K562 (cell line): Measurements from ENCODE around the gene TENM4. TPM values are rescaled to one million over a fixed set of nuclear protein-coding genes. Genes with fewer than 3 reads are reported as not detected.

Source experiments
- ATAC-seq: fragments of 200-7000 bp; cut with Tn5 transposase; 3 replicates; pipeline ENCODE4 v1.9.1; 2020; ENCODE audit warnings: moderate library complexity
- BruUV-seq: library from RNA; stranded (reverse); fragments of 400-500 nt; replicated peaks from 2 replicates; lab custom pipeline; 2021; lab: Mats Ljungman, UMichigan
- CTCF ChIA-PET: fragments of 300-600 bp; formaldehyde crosslinking; extraction: SDS; loops from one replicate; lab custom pipeline; 2021; ENCODE audit warnings: low intra/inter-chr PET ratio; lab: Yijun Ruan, JAX
- POLR2A ChIA-PET: fragments of 300-600, 350-650 bp; sonication (Branson Sonifier 250); formaldehyde crosslinking; extraction: SDS; loops from one replicate; lab custom pipeline; 2021; ENCODE audit warnings: antibody characterized with exemption, inconsistent platforms; lab: Yijun Ruan, JAX
- DNase-seq, 4 experiments: peaks; one replicate each; pipeline versions ENCODE4 v3.0.0 to v3.0.0-alpha.2; 2011 to 2018; ENCODE audit warnings: low spot score in 3 of 4, mixed read lengths in 3 of 4; ENCODE audit errors: extremely low read depth in 1 of 4
- FAIRE-seq: peaks from 2 replicates; lab custom pipeline; 2011; peaks lifted over from hg19 to GRCh38; lab: Jason Lieb, UNC
- H2AFZ ChIP-seq: 2 replicates; pipeline ENCODE4 v1.6.0; 2011; ENCODE audit warnings: low read depth, low read length, control low read depth, inconsistent platforms
- H3K27ac ChIP-seq: fragments of 200-600 bp; 3 replicates; pipeline ENCODE4 v1.8.0; 2011; ENCODE audit warnings: low read depth, mild to moderate bottlenecking, control low read depth, inconsistent platforms, low read length, moderate library complexity, mixed read lengths; ENCODE audit errors: extremely low read depth
- H3K27me3 ChIP-seq, 2 experiments: fragments of 300-600 bp in 1 of 2; 2 replicates in 1 of 2; 3 replicates in 1 of 2; pipeline versions ENCODE4 v1.6.0 to v1.8.0; 2011; ENCODE audit warnings: inconsistent platforms in 2 of 2, low read length in 2 of 2, mild to moderate bottlenecking in 1 of 2, mixed read lengths in 1 of 2, moderate library complexity in 1 of 2; ENCODE audit not compliant: control insufficient read depth in 2 of 2, insufficient read depth in 2 of 2
- H3K36me3 ChIP-seq: fragments of 300-600 bp; 3 replicates; pipeline ENCODE4 v1.8.0; 2011; ENCODE audit warnings: mild to moderate bottlenecking, low read length, inconsistent platforms; ENCODE audit not compliant: control insufficient read depth, insufficient read depth
- H3K4me1 ChIP-seq, 2 experiments: fragments of 200-600 bp in 1 of 2; replicated peaks in 1 of 2; 2 replicates in 1 of 2; 3 replicates in 1 of 2; pipeline versions ENCODE4 v1.5.1 to v1.8.0; 2011; ENCODE audit warnings: inconsistent platforms in 2 of 2, low read length in 2 of 2, mild to moderate bottlenecking in 1 of 2, mixed read lengths in 1 of 2, moderate library complexity in 1 of 2; ENCODE audit not compliant: control insufficient read depth in 2 of 2, insufficient read depth in 2 of 2
- H3K4me2 ChIP-seq: 2 replicates; pipeline ENCODE4 v1.6.1; 2011; ENCODE audit warnings: low read length, control low read depth, inconsistent platforms, mixed read lengths; ENCODE audit not compliant: insufficient read depth
- H3K4me3 ChIP-seq: fragments of 200-600 bp; sonication (generic), shearing (Covaris generic); 2 replicates; pipeline ENCODE4 v1.5.1; 2016; ENCODE audit warnings: control low read depth, inconsistent platforms
- H3K79me2 ChIP-seq: fragments of 200-600 bp; 3 replicates; pipeline ENCODE4 v1.8.0; 2011; ENCODE audit warnings: low read length, inconsistent platforms; ENCODE audit not compliant: control insufficient read depth, insufficient read depth
- H3K9ac ChIP-seq, 2 experiments: 2 replicates each; pipeline versions ENCODE4 v1.6.0 to v1.6.1; 2011; ENCODE audit warnings: low read depth in 2 of 2, low read length in 2 of 2, control low read depth in 1 of 2, inconsistent platforms in 1 of 2, mild to moderate bottlenecking in 1 of 2, mixed read lengths in 1 of 2; ENCODE audit not compliant: insufficient read depth in 1 of 2
- H3K9me1 ChIP-seq: one replicate; pipeline ENCODE4 v1.6.0; 2011; ENCODE audit warnings: inconsistent platforms, mild to moderate bottlenecking, low read length, moderate library complexity; ENCODE audit not compliant: control insufficient read depth, insufficient read depth
- H3K9me3 ChIP-seq: replicated peaks from 2 replicates; pipeline ENCODE4 v1.5.1; 2011; ENCODE audit warnings: low read depth, low read length, inconsistent platforms; ENCODE audit not compliant: control insufficient read depth, insufficient read depth
- H4K20me1 ChIP-seq: replicated peaks from 2 replicates; pipeline ENCODE4 v1.6.1; 2011; ENCODE audit warnings: low read length, inconsistent platforms, mixed read lengths; ENCODE audit not compliant: control insufficient read depth, insufficient read depth
- C11orf30 ChIP-seq: fragments of 450-650 bp; IDR thresholded peaks from 2 replicates; pipeline ENCODE4 v1.6.1; 2016; ENCODE audit warnings: low read depth, mild to moderate bottlenecking
- MAFF ChIP-seq: IDR thresholded peaks from 2 replicates; pipeline ENCODE4 v1.6.1; 2012; ENCODE audit warnings: low read length, improper control_type of control experiment
- MAFG ChIP-seq: fragments of 450-650 bp; conservative IDR thresholded peaks from 2 replicates; pipeline ENCODE4 v1.6.1; 2016; ENCODE audit warnings: missing genetic modification characterization, missing compliant biosample characterization
- MAFK ChIP-seq: IDR thresholded peaks from 2 replicates; pipeline ENCODE4 v1.6.1; 2011; ENCODE audit warnings: low read length, improper control_type of control experiment
- PKNOX1 ChIP-seq: fragments of 450-650 bp; IDR thresholded peaks from 2 replicates; pipeline ENCODE4 v1.6.1; 2016
- ZBTB40 ChIP-seq, 2 experiments: fragments of 450-650 bp in 1 of 2; sonication (generic) in 1 of 2; formaldehyde crosslinking in 1 of 2; IDR thresholded peaks; 2 replicates each; pipeline versions ENCODE4 v1.7.1 to v1.9.0; 2016 to 2022; ENCODE audit warnings: inconsistent platforms in 1 of 2, mild to moderate bottlenecking in 1 of 2, missing genetic modification reagents in 1 of 2
- ZNF24 ChIP-seq: fragments of 450-650 bp; IDR thresholded peaks from 2 replicates; pipeline ENCODE4 v1.6.1; 2016
- ZNF316 ChIP-seq: fragments of 450-650 bp; IDR thresholded peaks from 2 replicates; pipeline ENCODE4 v1.6.1; 2016
- WGBS: fragments of 100-300 bp; shearing (Covaris generic); methylation state at CpG from one replicate; pipeline ENCODE4 v1.1.6; 2016; ENCODE audit warnings: low coverage, mixed read lengths; ENCODE audit not compliant: insufficient coverage; ENCODE audit errors: missing lambda C conversion rate; 5-methylcytosine and 5-hydroxymethylcytosine counted together
- in situ Hi-C: fragments of 300-500 bp; cut with MboI; formaldehyde crosslinking; loops from 4 replicates; pipeline ENCODE4 v1.15.0; 2018; ENCODE audit warnings: inconsistent platforms, mixed read lengths
- intact Hi-C: fragments of 100-400 bp; cut with micrococcal nuclease; formaldehyde crosslinking; loops from 2 replicates; pipeline ENCODE4 v1.14.2; 2022
- polyA plus RNA-seq, 8 experiments: library from polyadenylated mRNA; depleted of rRNA in 4 of 8; stranded (reverse) in 5 of 8; unstranded in 3 of 8; fragments of >200 nt; fragmentation: Nextera tagmentation in 2 of 8; fragmentation: Illumina TruSeq in 1 of 8; extraction: Ambion mirVana in 2 of 8; extraction: Trizol in 1 of 8; gene quantifications; 2 replicates each; pipeline versions ENCODE4 v1.2.1 to v1.2.3, GENCODE V29; 2011 to 2014; ENCODE audit warnings: inconsistent platforms in 1 of 8, missing spikeins in 1 of 8
- total RNA-seq, 7 experiments: library from RNA; depleted of rRNA in 6 of 7; stranded (reverse); fragments of >200 nt in 6 of 7; fragmentation: Illumina TruSeq in 2 of 7; extraction: Trizol in 2 of 7; gene quantifications; 2 replicates each; pipeline versions ENCODE4 v1.2.1 to v1.2.3, GENCODE V29; 2011 to 2021; ENCODE audit warnings: low replicate concordance in 1 of 7

TENM4 gene
- total and polyA plus RNA-seq, 9 of the 15 experiments (the other 6 are each of a cell fraction or from before 2014, with no cell fraction given): 0.16 TPM; not detected in 8

- 7% methylated on average over 5 of the region's 5 CpGs for WGBS
- H3K9me1 ChIP-seq: no peaks in the 10 kb centered on the region
Measured at GRCh38 chr11:79084382-79084781, 356.4 kb downstream of the TENM4 start.

More at GRCh38 chr11:79084382-79084781, 356.4 kb downstream of the TENM4 start:
- Histone ChIP-seq H3K27me3 (peaks cover 0 to 7% of the 10 kb centered on the region in 2 experiments; a peak in 2 of 5 replicates), H3K9ac (no peak overlapping the region), H3K36me3 (no peaks in the 10 kb centered on the region)
- DNase-seq: no peak
- POLR2A ChIA-PET: no interaction called here
- intact Hi-C loops: no loop called here
- peak; percentile 81 for TF ChIP-seq MAFF
- peak; percentile 82 for TF ChIP-seq MAFG (tag)
- no peak for TF ChIP-seq ZBTB40 (IDR thresholded peaks at IDR 0.05)
- TF ChIP-seq ZBTB40 (CRISPR knock-in tag; IDR thresholded peaks at IDR 0.05): no peak
- TF ChIP-seq MAFK: peak; percentile 82
- peak; percentile 66 for TF ChIP-seq C11orf30
- TF ChIP-seq ZNF24: no peak
- TF ChIP-seq PKNOX1: no peak
- peak; percentile 86 for TF ChIP-seq ZNF316
- TF ChIP-seq, all 486 proteins: peak for 5
- no peaks in the 10 kb centered on the region for H3K9me3 ChIP-seq
- H3K4me3 ChIP-seq: no peak overlapping the region
- in situ Hi-C loops: no loop called here
- no peak overlapping the region for H2AFZ ChIP-seq
- no peak for ATAC-seq
- no TSS peak for BruUV-seq
- H4K20me1 ChIP-seq: no peaks in the 10 kb centered on the region
- H3K27ac ChIP-seq: no peak overlapping the region
- H3K79me2 ChIP-seq: no peaks in the 10 kb centered on the region
- CTCF ChIA-PET: no interaction called here
- H3K4me2 ChIP-seq: no peak overlapping the region
- no peaks in the 10 kb centered on the region for H3K4me1 ChIP-seq
- FAIRE-seq: no peak
